ENCODE measurements around the gene GSTK1. TPM values are rescaled to one million over a fixed set of nuclear protein-coding genes. Genes with fewer than 3 reads are reported as not detected.
A peak's percentile ranks its signal among the peaks of the same experiment; 100 is the strongest.
"Not testable (repeated sequence)": the region's sequence is repeated elsewhere in the genome, so short reads cannot be mapped to it uniquely, and the experiment has no call there.

GSTK1 gene
- total RNA-seq, 1 donor from 2014 or later, result 278 TPM

- DNase-seq (ENCODE audit: missing footprints), result no peak
- ATAC-seq, result no peak
- intact Hi-C loops (cut with DNase I), result loop anchor here (5.0 kb wide), 1 partner anchor 44 kb away; no protein-coding TSS in a partner anchor
Measured at GRCh38 chr7:143286522-143286890, 23.3 kb downstream of the GSTK1 start.

GRCh38 chr7:143287339-143287934 lies 24.2 kb downstream of the GSTK1 start:
- DNase-seq (ENCODE audit: missing footprints) (no peak), ATAC-seq (no peak)
- intact Hi-C loops (cut with DNase I), result loop anchor here (5.0 kb wide), 1 partner anchor 45 kb away; no protein-coding TSS in a partner anchor

- ATAC-seq, result peak; percentile 97
- intact Hi-C loops (cut with DNase I), result loop anchor here (5.0 kb wide), 1 partner anchor 46 kb away; no protein-coding TSS in a partner anchor
- DNase-seq (ENCODE audit: missing footprints), result peak; percentile 100
Measured at GRCh38 chr7:143287935-143288826, 24.9 kb downstream of the GSTK1 start, which contains the start of gene CASP2. Gene CASP2, plus strand, starts transcription at chr7:143288351. Its CDS starts 105 bp downstream, at chr7:143288456.

GRCh38 chr7:143288836-143289235 lies 25.6 kb downstream of the GSTK1 start:
- DNase-seq (ENCODE audit: missing footprints), result no peak
- no peak for ATAC-seq
- intact Hi-C loops (cut with DNase I), result loop anchor here (5.0 kb wide), 1 partner anchor 47 kb away; no protein-coding TSS in a partner anchor

GRCh38 chr7:143289421-143289820 lies 26.2 kb downstream of the GSTK1 start:
- no peak for DNase-seq (ENCODE audit: missing footprints)
- intact Hi-C loops (cut with DNase I), result loop anchor here (5.0 kb wide), 1 partner anchor 47 kb away; no protein-coding TSS in a partner anchor
- ATAC-seq, result no peak

GRCh38 chr7:143289888-143290287 lies 26.6 kb downstream of the GSTK1 start:
- intact Hi-C loops (cut with DNase I), result loop anchor here (5.0 kb wide), 1 partner anchor 48 kb away; no protein-coding TSS in a partner anchor
- not testable (repeated sequence) for ATAC-seq; DNase-seq (ENCODE audit: missing footprints)

- DNase-seq (ENCODE audit: missing footprints) (no peak), ATAC-seq (no peak)
Measured at GRCh38 chr7:143290293-143290692, 27.1 kb downstream of the GSTK1 start.

GRCh38 chr7:143292876-143293275 lies 29.6 kb downstream of the GSTK1 start:
- no peak for ATAC-seq
- intact Hi-C loops (cut with DNase I), result no loop called here
- DNase-seq (ENCODE audit: missing footprints), result no peak

More at GRCh38 chr7:143290293-143290692, 27.1 kb downstream of the GSTK1 start:
- intact Hi-C loops (cut with DNase I), result no loop called here

- no peak for DNase-seq (ENCODE audit: missing footprints)
- ATAC-seq, result no peak
- intact Hi-C loops (cut with DNase I), result no loop called here
Measured at GRCh38 chr7:143295870-143296269, 32.6 kb downstream of the GSTK1 start.

GRCh38 chr7:143296686-143297085 lies 33.4 kb downstream of the GSTK1 start:
- DNase-seq (ENCODE audit: missing footprints) (no peak), ATAC-seq (no peak)
- intact Hi-C loops (cut with DNase I), result no loop called here

GRCh38 chr7:143299346-143299745 lies 36.1 kb downstream of the GSTK1 start:
- intact Hi-C loops (cut with DNase I), result no loop called here
- ATAC-seq (peak; percentile 35), DNase-seq (ENCODE audit: missing footprints) (no peak)

GRCh38 chr7:143299840-143300239 lies 36.6 kb downstream of the GSTK1 start:
- intact Hi-C loops (cut with DNase I), result no loop called here
- no peak for DNase-seq (ENCODE audit: missing footprints)

GRCh38 chr7:143300959-143301935 lies 38.0 kb downstream of the GSTK1 start:
- no peak for DNase-seq (ENCODE audit: missing footprints)
- intact Hi-C loops (cut with DNase I), result no loop called here
- ATAC-seq, result no peak

More at GRCh38 chr7:143299840-143300239, 36.6 kb downstream of the GSTK1 start:
- peak; percentile 46 for ATAC-seq

- ATAC-seq (no peak), DNase-seq (ENCODE audit: missing footprints) (no peak)
- intact Hi-C loops (cut with DNase I), result no loop called here
Measured at GRCh38 chr7:143303733-143304132, 40.5 kb downstream of the GSTK1 start.

GRCh38 chr7:143304938-143305337 lies 41.7 kb downstream of the GSTK1 start:
- intact Hi-C loops (cut with DNase I), result loop anchor here (1.0 to 5.0 kb wide), 2 partner anchors 65 to 112 kb away; no protein-coding TSS in a partner anchor
- DNase-seq (ENCODE audit: missing footprints) (no peak), ATAC-seq (no peak)

- ATAC-seq (peak; percentile 82), DNase-seq (ENCODE audit: missing footprints) (peak; percentile 82)
- intact Hi-C loops (cut with DNase I), result loop anchor here (1.0 to 5.0 kb wide), 2 partner anchors 65 to 112 kb away; no protein-coding TSS in a partner anchor
Measured at GRCh38 chr7:143305423-143306070, 42.3 kb downstream of the GSTK1 start.

GRCh38 chr7:143308632-143309031 lies 45.4 kb downstream of the GSTK1 start:
- DNase-seq (ENCODE audit: missing footprints) (no peak), ATAC-seq (no peak)
- intact Hi-C loops (cut with DNase I), result loop anchor here (5.0 kb wide), 1 partner anchor 109 kb away; no protein-coding TSS in a partner anchor

GRCh38 chr7:143314127-143314526 lies 50.9 kb downstream of the GSTK1 start:
- intact Hi-C loops (cut with DNase I), result no loop called here
- DNase-seq (ENCODE audit: missing footprints) (no peak), ATAC-seq (no peak)

All from Right ventricle myocardium inferior (tissue), 1 donor.